ENCODE data around the gene CTSS.

- TF ChIP-seq GATA2 (IDR thresholded peaks at IDR 0.05; ENCODE audit: low read depth, low read length) (no peak), GATA3 (IDR thresholded peaks at IDR 0.05; ENCODE audit: low read depth, low read length) (no peak)
Observed at GRCh38 chr1:150772326-150772725, 6.7 kb upstream of the CTSS start.
